Hindlimb muscle (tissue), 1 donor: ENCODE data around the gene P2RY12. TPM values are rescaled to one million over a fixed set of nuclear protein-coding genes. Genes with fewer than 3 reads are reported as not detected.

ENCODE experiments used
- DNase-seq: peaks from one replicate; pipeline ENCODE4 v3.0.0-alpha.2; 2013
- polyA plus RNA-seq: library from polyadenylated mRNA; unstranded; fragments of 120-200 nt; gene quantifications from one replicate; pipeline ENCODE4 v1.2.1, GENCODE V29; 2013; ENCODE audit not compliant: insufficient read length

Gene P2RY12
- polyA plus RNA-seq, 1 donor, result 0.99 TPM

DNA sequence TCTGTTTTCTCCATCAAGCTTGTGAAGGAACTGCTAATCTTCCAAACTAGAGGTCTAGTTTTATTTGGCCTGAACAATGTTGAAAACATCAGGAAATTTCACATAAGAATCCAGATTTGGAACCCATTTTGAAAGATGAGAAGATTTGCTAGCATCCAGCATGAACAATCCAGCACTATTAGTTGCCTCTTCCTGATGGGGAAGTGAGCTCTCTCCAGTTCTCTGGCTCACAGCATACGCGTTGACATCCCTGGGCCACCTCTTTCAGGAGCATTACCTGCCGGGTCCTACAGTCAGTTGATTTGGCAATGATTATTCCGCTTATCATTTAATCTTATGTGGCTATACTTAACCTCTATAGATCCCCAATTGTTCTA, 78.8 kb downstream of the P2RY12 start:
- DNase-seq, result no peak

DNA sequence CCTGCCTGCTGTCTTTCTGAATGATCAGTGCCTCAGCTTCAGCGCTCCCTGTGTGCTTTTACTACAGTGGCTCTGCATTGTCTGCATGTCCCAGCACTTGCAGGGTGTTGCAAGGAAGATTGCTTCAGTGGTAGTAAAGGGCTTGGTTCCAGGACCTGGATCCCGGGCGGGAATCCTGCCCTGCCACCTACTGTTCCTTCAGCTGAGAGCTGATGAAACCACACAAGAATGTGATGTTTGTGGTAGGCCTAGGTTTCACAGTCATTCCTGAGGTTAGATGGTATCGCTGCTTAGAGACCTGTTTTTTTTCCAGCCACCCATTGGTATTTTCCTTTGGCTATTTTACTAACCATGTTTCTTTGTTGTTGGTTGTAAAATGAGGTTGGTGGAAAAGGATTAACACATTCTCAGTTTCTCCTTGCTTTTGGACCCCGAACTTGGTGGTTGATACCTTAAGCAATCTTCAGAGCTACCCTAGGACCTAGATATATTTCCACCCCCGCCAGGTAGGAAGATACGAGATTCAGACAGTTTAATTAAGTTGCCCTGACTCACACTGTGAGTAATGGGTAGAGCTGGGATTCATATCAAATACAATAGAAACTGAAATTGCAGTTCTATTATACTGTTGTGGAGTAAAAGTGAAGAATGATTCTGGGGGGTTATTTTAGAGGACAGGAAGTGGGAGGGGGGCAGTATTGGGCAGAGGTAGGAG, 79.3 kb downstream of the P2RY12 start:
- DNase-seq, result no peak

DNA sequence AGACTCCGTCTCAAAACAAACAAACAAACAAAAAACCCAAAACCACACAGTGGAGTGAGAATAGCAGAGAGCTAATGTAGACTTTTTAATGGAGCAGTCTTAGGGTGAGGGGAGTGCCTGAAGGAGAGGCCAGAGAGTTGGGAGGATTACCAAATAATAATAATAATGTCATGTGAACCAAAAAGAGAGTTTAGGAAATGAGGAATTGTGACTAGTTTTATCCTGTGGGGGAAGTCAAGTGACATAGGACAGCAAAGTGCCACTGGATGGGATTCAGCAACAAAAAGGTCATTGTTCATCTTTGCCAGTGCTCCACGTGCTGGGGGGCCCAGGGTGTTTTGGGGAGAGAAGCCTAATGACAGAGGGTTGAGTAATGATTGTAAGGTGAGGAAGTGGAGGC, 80.8 kb downstream of the P2RY12 start:
- no peak for DNase-seq

DNA sequence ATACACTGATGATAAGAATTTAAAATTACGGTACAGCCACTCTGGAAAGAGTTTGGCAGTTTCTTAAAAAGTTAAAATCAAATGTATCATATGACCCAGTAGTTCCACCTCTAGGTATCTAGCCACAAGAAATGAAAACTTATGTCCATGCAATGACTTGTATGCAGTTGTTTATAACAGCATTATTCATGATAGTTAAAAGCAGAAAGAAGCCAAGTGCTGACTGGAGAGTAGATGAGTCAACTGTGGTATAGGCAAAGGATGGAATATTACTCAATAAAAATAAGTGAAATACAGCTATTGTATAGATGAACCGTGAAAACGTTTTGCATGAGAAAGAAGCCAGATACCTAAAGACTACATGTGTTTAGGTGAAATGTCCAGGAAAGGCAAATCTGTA, 82.8 kb downstream of the P2RY12 start:
- DNase-seq, result no peak

- DNase-seq, result no peak
These were observed 84.0 kb downstream of the P2RY12 start for GRCh38 chr3:151300539-151300938.

DNA sequence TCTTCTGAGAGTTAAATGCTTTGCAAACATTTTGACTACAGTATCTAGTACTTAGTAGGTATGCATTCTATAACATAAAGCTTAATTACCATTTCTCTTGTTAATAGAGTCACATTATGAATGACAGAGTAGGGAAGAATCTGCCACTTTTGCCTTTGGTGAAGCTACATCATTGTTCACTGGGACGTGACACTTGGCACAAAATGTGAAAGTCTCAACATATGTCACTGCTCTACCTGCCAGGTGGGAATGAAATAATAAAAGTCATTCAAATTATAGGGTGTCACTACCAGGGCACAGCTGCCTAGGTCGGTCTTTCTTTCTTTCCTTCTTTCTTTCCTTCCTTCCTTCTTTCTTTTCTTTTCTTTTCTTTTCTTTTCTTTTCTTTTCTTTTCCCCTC, 85.5 kb downstream of the P2RY12 start:
- no peak for DNase-seq

- no peak for DNase-seq
These were observed 87.1 kb downstream of the P2RY12 start for GRCh38 chr3:151297429-151297828.

- no peak for DNase-seq
These were observed 88.3 kb downstream of the P2RY12 start for GRCh38 chr3:151296226-151296625.

GRCh38 chr3:151293127-151293526, 91.4 kb downstream of the P2RY12 start:
- no peak for DNase-seq

DNA sequence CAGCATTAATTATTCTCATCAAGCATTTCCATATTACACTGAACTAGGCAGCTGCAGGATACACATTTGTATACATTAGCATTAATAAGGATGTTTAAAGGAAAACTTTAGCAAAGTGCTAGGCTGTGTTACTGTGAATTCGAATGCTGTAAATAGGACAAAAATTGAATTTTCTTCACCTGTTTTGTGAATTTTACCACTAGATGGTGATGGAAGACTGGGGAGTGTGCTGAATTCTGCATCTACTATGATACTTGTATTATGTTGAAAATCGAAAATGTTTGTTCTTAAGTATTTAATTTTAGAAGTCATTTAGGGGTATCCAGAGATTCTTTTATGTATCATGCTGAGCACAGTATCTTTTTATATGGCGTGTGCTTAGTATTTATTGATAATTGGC, 93.9 kb downstream of the P2RY12 start:
- peak; percentile 31 for DNase-seq

DNA sequence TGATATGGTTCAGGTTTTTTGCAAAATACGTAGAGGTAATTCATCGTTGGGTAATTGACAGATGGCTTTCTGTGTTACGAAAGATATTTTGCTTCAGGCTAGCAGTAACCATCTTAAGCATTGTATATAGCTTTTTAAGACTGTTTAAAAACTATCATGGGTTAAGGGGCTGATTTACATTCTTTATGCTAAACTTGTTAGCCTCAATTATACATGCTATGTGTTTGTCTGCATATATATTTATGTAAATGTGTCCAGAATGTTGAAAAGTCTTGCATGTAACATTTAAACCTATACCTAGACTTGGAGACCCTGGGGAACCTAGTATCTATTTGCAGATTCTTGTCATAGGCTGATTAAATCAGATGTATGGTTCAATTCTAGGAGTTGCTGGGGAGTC, 95.1 kb downstream of the P2RY12 start:
- DNase-seq, result no peak

Other genes with a start within 250 kb of the P2RY12 start
- gene GPR171, start 181.5 kb downstream of the P2RY12 start, polyA plus RNA-seq, result not detected
- 1.5 TPM for gene P2RY14, start 106.2 kb downstream of the P2RY12 start, polyA plus RNA-seq
- not detected for gene GPR87, start 67.9 kb downstream of the P2RY12 start, polyA plus RNA-seq
- gene P2RY13, start 55.2 kb downstream of the P2RY12 start, polyA plus RNA-seq, result 1.4 TPM
- gene IGSF10, start 76.3 kb upstream of the P2RY12 start, polyA plus RNA-seq, result 2.8 TPM